ENCODE data around the gene SUCLG2.

DNA sequence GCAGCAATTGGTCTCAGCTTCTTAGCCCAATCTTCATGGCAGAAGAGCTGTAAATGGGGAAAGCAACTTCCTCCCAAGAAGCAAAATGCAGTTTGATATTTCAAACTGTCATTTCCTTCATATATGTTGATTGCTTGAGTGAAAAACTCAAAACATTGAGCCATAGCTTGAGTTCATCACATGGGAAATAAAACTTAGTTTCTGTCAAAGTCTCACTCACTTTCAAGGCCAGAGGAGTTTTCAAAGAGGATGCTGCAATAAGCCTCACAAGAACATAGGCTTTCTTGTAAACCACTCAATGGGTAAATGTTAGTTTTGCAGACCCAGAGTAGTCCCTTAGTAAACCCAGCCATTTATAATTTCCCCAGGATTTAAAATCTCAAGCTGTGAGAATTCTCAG lies 29.1 kb upstream of the SUCLG2 start:
- TF ChIP-seq, protein P1, sequence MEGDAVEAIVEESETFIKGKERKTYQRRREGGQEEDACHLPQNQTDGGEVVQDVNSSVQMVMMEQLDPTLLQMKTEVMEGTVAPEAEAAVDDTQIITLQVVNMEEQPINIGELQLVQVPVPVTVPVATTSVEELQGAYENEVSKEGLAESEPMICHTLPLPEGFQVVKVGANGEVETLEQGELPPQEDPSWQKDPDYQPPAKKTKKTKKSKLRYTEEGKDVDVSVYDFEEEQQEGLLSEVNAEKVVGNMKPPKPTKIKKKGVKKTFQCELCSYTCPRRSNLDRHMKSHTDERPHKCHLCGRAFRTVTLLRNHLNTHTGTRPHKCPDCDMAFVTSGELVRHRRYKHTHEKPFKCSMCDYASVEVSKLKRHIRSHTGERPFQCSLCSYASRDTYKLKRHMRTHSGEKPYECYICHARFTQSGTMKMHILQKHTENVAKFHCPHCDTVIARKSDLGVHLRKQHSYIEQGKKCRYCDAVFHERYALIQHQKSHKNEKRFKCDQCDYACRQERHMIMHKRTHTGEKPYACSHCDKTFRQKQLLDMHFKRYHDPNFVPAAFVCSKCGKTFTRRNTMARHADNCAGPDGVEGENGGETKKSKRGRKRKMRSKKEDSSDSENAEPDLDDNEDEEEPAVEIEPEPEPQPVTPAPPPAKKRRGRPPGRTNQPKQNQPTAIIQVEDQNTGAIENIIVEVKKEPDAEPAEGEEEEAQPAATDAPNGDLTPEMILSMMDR (IDR thresholded peaks at IDR 0.05): no peak
- TF ChIP-seq EZH2 (IDR thresholded peaks at IDR 0.05): no peak
- TF ChIP-seq EZH2phosphoT487 (IDR thresholded peaks at IDR 0.05): no peak
